ENCODE measurements around the gene SNX21. TPM values are rescaled to one million over a fixed set of nuclear protein-coding genes. Genes with fewer than 3 reads are reported as not detected.

SNX21 gene
- total RNA-seq, 1 donor from 2014 or later: 22.1 TPM

GRCh38 chr20:45841407-45842129 is 8.0 kb downstream of the SNX21 start:
- no peak for DNase-seq
- intact Hi-C loops (cut with DNase I): no loop called here
- no peak for ATAC-seq (ENCODE audit: poor library complexity)

- DNase-seq (no peak), ATAC-seq (ENCODE audit: poor library complexity) (peak; percentile 29)
- intact Hi-C loops (cut with DNase I): no loop called here
These were observed 8.7 kb downstream of the SNX21 start for GRCh38 chr20:45842169-45842812.

- intact Hi-C loops (cut with DNase I): no loop called here
- DNase-seq (no peak), ATAC-seq (ENCODE audit: poor library complexity) (no peak)
These were observed 9.9 kb downstream of the SNX21 start for GRCh38 chr20:45843506-45843905.

- DNase-seq: no peak
- intact Hi-C loops (cut with DNase I): no loop called here
- no peak for ATAC-seq (ENCODE audit: poor library complexity)
These were observed 11.9 kb downstream of the SNX21 start for GRCh38 chr20:45845452-45845851.

- DNase-seq (no peak), ATAC-seq (ENCODE audit: poor library complexity) (no peak)
- intact Hi-C loops (cut with DNase I): no loop called here
These were observed 14.8 kb downstream of the SNX21 start for GRCh38 chr20:45848421-45848820.

- ATAC-seq (ENCODE audit: poor library complexity): no peak
- intact Hi-C loops (cut with DNase I): no loop called here
- DNase-seq: no peak
These were observed 15.5 kb downstream of the SNX21 start for GRCh38 chr20:45848969-45849582.

GRCh38 chr20:45850238-45850637 is 16.6 kb downstream of the SNX21 start:
- no peak for DNase-seq
- intact Hi-C loops (cut with DNase I): no loop called here
- no peak for ATAC-seq (ENCODE audit: poor library complexity)

- intact Hi-C loops (cut with DNase I): no loop called here
- ATAC-seq (ENCODE audit: poor library complexity) (no peak), DNase-seq (no peak)
These were observed 17.3 kb downstream of the SNX21 start for GRCh38 chr20:45850926-45851325.

GRCh38 chr20:45851501-45851900 is 17.9 kb downstream of the SNX21 start:
- ATAC-seq (ENCODE audit: poor library complexity) (no peak), DNase-seq (no peak)
- intact Hi-C loops (cut with DNase I): no loop called here

GRCh38 chr20:45852326-45852725 is 18.7 kb downstream of the SNX21 start:
- DNase-seq (no peak), ATAC-seq (ENCODE audit: poor library complexity) (no peak)
- intact Hi-C loops (cut with DNase I): no loop called here

GRCh38 chr20:45853484-45853883 is 19.9 kb downstream of the SNX21 start:
- DNase-seq (no peak), ATAC-seq (ENCODE audit: poor library complexity) (no peak)
- intact Hi-C loops (cut with DNase I): no loop called here

GRCh38 chr20:45857114-45857881 is 23.7 kb downstream of the SNX21 start, which contains the start of the genes ACOT8 and ZSWIM3:
Gene ACOT8 (minus strand): TSS chr20:45857392. CDS start chr20:45857315, 77 bp downstream.
Gene ZSWIM3 (plus strand): TSS chr20:45857614. CDS start chr20:45857826, 212 bp downstream.
- peak; percentile 93 for DNase-seq
- peak; percentile 99 for ATAC-seq (ENCODE audit: poor library complexity)
- intact Hi-C loops (cut with DNase I): no loop called here

- DNase-seq (no peak), ATAC-seq (ENCODE audit: poor library complexity) (no peak)
- intact Hi-C loops (cut with DNase I): no loop called here
These were observed 24.2 kb downstream of the SNX21 start for GRCh38 chr20:45857882-45858216.

- intact Hi-C loops (cut with DNase I): no loop called here
- ATAC-seq (ENCODE audit: poor library complexity): no peak
- DNase-seq: no peak
These were observed 26.3 kb downstream of the SNX21 start for GRCh38 chr20:45859916-45860315.

- intact Hi-C loops (cut with DNase I): no loop called here
- ATAC-seq (ENCODE audit: poor library complexity): no peak
- DNase-seq: no peak
These were observed 27.1 kb downstream of the SNX21 start for GRCh38 chr20:45860560-45861220.

GRCh38 chr20:45861221-45862075 is 27.8 kb downstream of the SNX21 start:
- DNase-seq (no peak), ATAC-seq (ENCODE audit: poor library complexity) (no peak)
- intact Hi-C loops (cut with DNase I): no loop called here

GRCh38 chr20:45863543-45864470 is 30.2 kb downstream of the SNX21 start:
- DNase-seq (no peak), ATAC-seq (ENCODE audit: poor library complexity) (no peak)
- intact Hi-C loops (cut with DNase I): no loop called here
